SIG-M5 (cell line): Measurements from ENCODE around the gene CD164L2.
"Not testable (repeated sequence)": the region's sequence is repeated elsewhere in the genome, so short reads cannot be mapped to it uniquely, and the experiment has no call there.

Experiments used
- DNase-seq: peaks from one replicate; lab custom pipeline; 2025; lab: John Stamatoyannopoulos, UW

CD164L2 gene

GRCh38 chr1:27383039-27383605, at the start of gene CD164L2:
TSS of gene CD164L2 (minus strand) at chr1:27383333. CDS start at chr1:27383239, 94 bp downstream.
- no peak for DNase-seq

- not testable (repeated sequence) for DNase-seq
These were observed 49.6 kb upstream of the CD164L2 start for GRCh38 chr1:27432725-27433124.

- DNase-seq = no peak
These were observed 48.4 kb upstream of the CD164L2 start for GRCh38 chr1:27431601-27431940.

GRCh38 chr1:27430903-27431600, 47.9 kb upstream of the CD164L2 start:
- no peak for DNase-seq

- no peak for DNase-seq
These were observed 45.9 kb upstream of the CD164L2 start for GRCh38 chr1:27429029-27429425.

- no peak for DNase-seq
These were observed 45.3 kb upstream of the CD164L2 start for GRCh38 chr1:27428316-27429028.

GRCh38 chr1:27427816-27428315, 44.7 kb upstream of the CD164L2 start:
- no peak for DNase-seq

GRCh38 chr1:27427329-27427728, 44.2 kb upstream of the CD164L2 start:
- no peak for DNase-seq

- DNase-seq = no peak
These were observed 40.6 kb upstream of the CD164L2 start for GRCh38 chr1:27423709-27424108.

- no peak for DNase-seq
These were observed 35.4 kb upstream of the CD164L2 start for GRCh38 chr1:27418326-27419185.

GRCh38 chr1:27417713-27418112, 34.6 kb upstream of the CD164L2 start:
- DNase-seq = no peak

GRCh38 chr1:27416387-27417111, 33.4 kb upstream of the CD164L2 start:
- DNase-seq = no peak

- DNase-seq = no peak
These were observed 31.0 kb upstream of the CD164L2 start for GRCh38 chr1:27414091-27414490.

GRCh38 chr1:27413004-27413403, 29.9 kb upstream of the CD164L2 start:
- no peak for DNase-seq

GRCh38 chr1:27412502-27412901, 29.4 kb upstream of the CD164L2 start:
- no peak for DNase-seq

GRCh38 chr1:27410709-27411108, 27.6 kb upstream of the CD164L2 start:
- no peak for DNase-seq

GRCh38 chr1:27409669-27410068, 26.5 kb upstream of the CD164L2 start:
- no peak for DNase-seq

- no peak for DNase-seq
These were observed 25.0 kb upstream of the CD164L2 start for GRCh38 chr1:27408151-27408550.

- DNase-seq = not testable (repeated sequence)
These were observed 23.7 kb upstream of the CD164L2 start for GRCh38 chr1:27406791-27407190.

GRCh38 chr1:27406362-27406680, 23.2 kb upstream of the CD164L2 start:
- DNase-seq = no peak

- not testable (repeated sequence) for DNase-seq
These were observed 22.6 kb upstream of the CD164L2 start for GRCh38 chr1:27405598-27406361.
